HEK293 (cell line): Measurements from ENCODE around the gene ISOC2.

Experiments used
- EGR2 ChIP-seq: fragments of 450-650 bp; formaldehyde crosslinking; IDR thresholded peaks from 2 replicates; pipeline ENCODE4 v1.5.1; 2016; ENCODE audit warnings: low read depth, missing biosample characterization, missing genetic modification characterization
- MYNN ChIP-seq: fragments of 450-650 bp; formaldehyde crosslinking; IDR thresholded peaks from 2 replicates; pipeline ENCODE4 v1.5.1; 2016; ENCODE audit warnings: missing biosample characterization, missing genetic modification characterization, borderline replicate concordance
- ZFP37 ChIP-seq: fragments of 450-650 bp; formaldehyde crosslinking; IDR thresholded peaks from 2 replicates; pipeline ENCODE4 v1.5.1; 2016; ENCODE audit warnings: missing biosample characterization, missing genetic modification characterization
- ZNF121 ChIP-seq: fragments of 450-650 bp; formaldehyde crosslinking; IDR thresholded peaks from 2 replicates; pipeline ENCODE4 v1.5.1; 2016; ENCODE audit warnings: missing biosample characterization, missing genetic modification characterization
- ZNF157 ChIP-seq: fragments of 450-650 bp; formaldehyde crosslinking; IDR thresholded peaks from 2 replicates; pipeline ENCODE4 v1.5.1; 2016; ENCODE audit warnings: missing biosample characterization, missing genetic modification characterization
- ZNF19 ChIP-seq: fragments of 450-650 bp; formaldehyde crosslinking; IDR thresholded peaks from 2 replicates; pipeline ENCODE4; 2016; ENCODE audit warnings: missing biosample characterization, missing genetic modification characterization, low read depth
- ZNF629 ChIP-seq: fragments of 450-650 bp; formaldehyde crosslinking; IDR thresholded peaks from 2 replicates; pipeline ENCODE4 v1.5.1; 2017; ENCODE audit warnings: missing biosample characterization, missing genetic modification characterization
- TF ChIP-seq, protein P1 (sequence below): fragments of 450-650 bp; formaldehyde crosslinking; IDR thresholded peaks from 2 replicates; pipeline ENCODE4 v1.5.1; 2016; ENCODE audit warnings: missing biosample characterization, missing genetic modification characterization
- TF ChIP-seq, protein P2 (sequence below): fragments of 450-650 bp; formaldehyde crosslinking; IDR thresholded peaks from 2 replicates; pipeline ENCODE4 v1.5.1; 2017; ENCODE audit warnings: missing biosample characterization, mild to moderate bottlenecking, missing genetic modification characterization, moderate library complexity
- TF ChIP-seq, protein P3 (sequence below): fragments of 450-650 bp; formaldehyde crosslinking; IDR thresholded peaks from 2 replicates; pipeline ENCODE4 v1.5.1; 2016; ENCODE audit warnings: missing biosample characterization, missing genetic modification characterization

DNA sequence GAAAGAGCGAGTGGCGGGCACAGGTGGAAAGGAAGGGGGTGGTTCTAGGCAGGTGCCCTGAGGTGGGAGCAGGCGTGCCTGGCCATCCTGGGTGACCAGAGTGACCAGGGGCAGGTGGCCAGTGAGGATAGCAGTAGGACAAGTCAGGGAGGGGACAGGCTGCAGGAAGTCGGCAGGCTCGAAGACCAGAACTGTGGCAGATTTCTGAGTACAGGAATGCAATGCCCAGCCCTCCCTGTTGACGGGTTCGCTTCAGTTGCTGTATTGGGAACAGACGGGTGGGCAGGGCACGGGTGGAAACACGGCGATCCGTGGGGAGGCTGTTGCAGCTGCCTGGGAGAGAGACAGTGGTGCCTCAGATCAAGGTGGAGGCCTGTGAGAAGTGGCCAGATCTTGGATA lies 16.9 kb upstream of the ISOC2 start:
- TF ChIP-seq, protein P1, sequence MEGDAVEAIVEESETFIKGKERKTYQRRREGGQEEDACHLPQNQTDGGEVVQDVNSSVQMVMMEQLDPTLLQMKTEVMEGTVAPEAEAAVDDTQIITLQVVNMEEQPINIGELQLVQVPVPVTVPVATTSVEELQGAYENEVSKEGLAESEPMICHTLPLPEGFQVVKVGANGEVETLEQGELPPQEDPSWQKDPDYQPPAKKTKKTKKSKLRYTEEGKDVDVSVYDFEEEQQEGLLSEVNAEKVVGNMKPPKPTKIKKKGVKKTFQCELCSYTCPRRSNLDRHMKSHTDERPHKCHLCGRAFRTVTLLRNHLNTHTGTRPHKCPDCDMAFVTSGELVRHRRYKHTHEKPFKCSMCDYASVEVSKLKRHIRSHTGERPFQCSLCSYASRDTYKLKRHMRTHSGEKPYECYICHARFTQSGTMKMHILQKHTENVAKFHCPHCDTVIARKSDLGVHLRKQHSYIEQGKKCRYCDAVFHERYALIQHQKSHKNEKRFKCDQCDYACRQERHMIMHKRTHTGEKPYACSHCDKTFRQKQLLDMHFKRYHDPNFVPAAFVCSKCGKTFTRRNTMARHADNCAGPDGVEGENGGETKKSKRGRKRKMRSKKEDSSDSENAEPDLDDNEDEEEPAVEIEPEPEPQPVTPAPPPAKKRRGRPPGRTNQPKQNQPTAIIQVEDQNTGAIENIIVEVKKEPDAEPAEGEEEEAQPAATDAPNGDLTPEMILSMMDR (tag by site-specific recombination): no peak
- no peak for TF ChIP-seq EGR2 (tag by site-specific recombination)
- TF ChIP-seq ZNF157 (tag by site-specific recombination): no peak
- TF ChIP-seq ZNF121: no peak
- no peak for TF ChIP-seq ZNF629 (tag by site-specific recombination)
- TF ChIP-seq, protein P2, sequence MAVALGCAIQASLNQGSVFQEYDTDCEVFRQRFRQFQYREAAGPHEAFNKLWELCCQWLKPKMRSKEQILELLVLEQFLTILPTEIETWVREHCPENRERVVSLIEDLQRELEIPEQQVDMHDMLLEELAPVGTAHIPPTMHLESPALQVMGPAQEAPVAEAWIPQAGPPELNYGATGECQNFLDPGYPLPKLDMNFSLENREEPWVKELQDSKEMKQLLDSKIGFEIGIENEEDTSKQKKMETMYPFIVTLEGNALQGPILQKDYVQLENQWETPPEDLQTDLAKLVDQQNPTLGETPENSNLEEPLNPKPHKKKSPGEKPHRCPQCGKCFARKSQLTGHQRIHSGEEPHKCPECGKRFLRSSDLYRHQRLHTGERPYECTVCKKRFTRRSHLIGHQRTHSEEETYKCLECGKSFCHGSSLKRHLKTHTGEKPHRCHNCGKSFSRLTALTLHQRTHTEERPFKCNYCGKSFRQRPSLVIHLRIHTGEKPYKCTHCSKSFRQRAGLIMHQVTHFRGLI (tag by site-specific recombination): no peak
- no peak for TF ChIP-seq ZNF19 (tag by site-specific recombination)
- TF ChIP-seq, protein P3, sequence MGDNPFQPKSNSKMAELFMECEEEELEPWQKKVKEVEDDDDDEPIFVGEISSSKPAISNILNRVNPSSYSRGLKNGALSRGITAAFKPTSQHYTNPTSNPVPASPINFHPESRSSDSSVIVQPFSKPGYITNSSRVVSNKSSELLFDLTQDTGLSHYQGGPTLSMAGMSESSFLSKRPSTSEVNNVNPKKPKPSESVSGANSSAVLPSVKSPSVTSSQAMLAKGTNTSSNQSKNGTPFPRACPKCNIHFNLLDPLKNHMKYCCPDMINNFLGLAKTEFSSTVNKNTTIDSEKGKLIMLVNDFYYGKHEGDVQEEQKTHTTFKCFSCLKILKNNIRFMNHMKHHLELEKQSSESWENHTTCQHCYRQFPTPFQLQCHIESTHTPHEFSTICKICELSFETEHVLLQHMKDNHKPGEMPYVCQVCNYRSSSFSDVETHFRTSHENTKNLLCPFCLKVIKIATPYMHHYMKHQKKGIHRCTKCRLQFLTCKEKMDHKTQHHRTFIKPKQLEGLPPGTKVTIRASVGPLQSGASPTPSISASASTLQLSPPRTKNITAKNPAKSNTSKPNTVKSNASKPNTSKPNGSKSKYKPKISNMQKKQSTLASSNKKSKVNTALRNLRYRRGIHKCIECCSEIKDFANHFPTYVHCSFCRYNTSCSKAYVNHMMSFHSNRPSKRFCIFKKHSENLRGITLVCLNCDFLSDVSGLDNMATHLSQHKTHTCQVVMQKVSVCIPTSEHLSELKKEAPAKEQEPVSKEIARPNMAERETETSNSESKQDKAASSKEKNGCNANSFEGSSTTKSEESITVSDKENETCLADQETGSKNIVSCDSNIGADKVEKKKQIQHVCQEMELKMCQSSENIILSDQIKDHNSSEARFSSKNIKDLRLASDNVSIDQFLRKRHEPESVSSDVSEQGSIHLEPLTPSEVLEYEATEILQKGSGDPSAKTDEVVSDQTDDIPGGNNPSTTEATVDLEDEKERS (tag by site-specific recombination): no peak
- TF ChIP-seq MYNN (tag by site-specific recombination): no peak
- no peak for TF ChIP-seq ZFP37 (tag by site-specific recombination)
